Hematopoietic multipotent progenitor cell treated with erythropoietin and hydrocortisone succinate and interleukin-3 and kit ligand, for 17 days (in vitro differentiated cells): ENCODE measurements around the gene VEZT.
"Not testable (repeated sequence)": the region's sequence is repeated elsewhere in the genome, so short reads cannot be mapped to it uniquely, and the experiment has no call there.

Experiments used
- DNase-seq: peaks from one replicate; pipeline ENCODE4 v3.0.0-alpha.2; 2015; ENCODE audit warnings: low spot score

Gene VEZT

GRCh38 chr12:95319694-95320331 lies 102.2 kb downstream of the VEZT start:
- DNase-seq, result no peak

- DNase-seq, result no peak
These were observed 104.1 kb downstream of the VEZT start for GRCh38 chr12:95321516-95322246.

GRCh38 chr12:95322326-95322725 lies 104.7 kb downstream of the VEZT start:
- no peak for DNase-seq

- no peak for DNase-seq
These were observed 105.6 kb downstream of the VEZT start for GRCh38 chr12:95323212-95323611.

- DNase-seq, result not testable (repeated sequence)
These were observed 106.6 kb downstream of the VEZT start for GRCh38 chr12:95324246-95324645.

GRCh38 chr12:95325501-95325900 lies 107.9 kb downstream of the VEZT start:
- no peak for DNase-seq

GRCh38 chr12:95326445-95326844 lies 108.8 kb downstream of the VEZT start:
- DNase-seq, result no peak

GRCh38 chr12:95326855-95327254 lies 109.2 kb downstream of the VEZT start:
- no peak for DNase-seq

GRCh38 chr12:95328708-95329107 lies 111.1 kb downstream of the VEZT start:
- no peak for DNase-seq

GRCh38 chr12:95335948-95336347 lies 118.3 kb downstream of the VEZT start:
- DNase-seq, result no peak

GRCh38 chr12:95336387-95337067 lies 118.9 kb downstream of the VEZT start:
- peak; percentile 22 for DNase-seq

- no peak for DNase-seq
These were observed 119.5 kb downstream of the VEZT start for GRCh38 chr12:95337146-95337545.

- DNase-seq, result no peak
These were observed 121.6 kb downstream of the VEZT start for GRCh38 chr12:95339086-95339788.

- no peak for DNase-seq
These were observed 124.4 kb downstream of the VEZT start for GRCh38 chr12:95342008-95342407.

GRCh38 chr12:95343461-95344230 lies 126.0 kb downstream of the VEZT start:
- no peak for DNase-seq

GRCh38 chr12:95349291-95349690 lies 131.7 kb downstream of the VEZT start:
- DNase-seq, result no peak

- no peak for DNase-seq
These were observed 134.1 kb downstream of the VEZT start for GRCh38 chr12:95351748-95352147.
